Ovary (tissue), 9 donors: ENCODE results near the gene ADAMTSL5. TPM values are rescaled to one million over a fixed set of nuclear protein-coding genes. Genes with fewer than 3 reads are reported as not detected.
A peak's percentile ranks its signal among the peaks of the same experiment; 100 is the strongest.
"Not testable (repeated sequence)": the region's sequence is repeated elsewhere in the genome, so short reads cannot be mapped to it uniquely, and the experiment has no call there.

ENCODE experiments used
- DNase-seq, 5 donors: peaks; one replicate each; pipeline ENCODE4 v3.0.0-alpha.2; 2019 to 2020
- H3K27ac ChIP-seq, 2 donors: fragments of 200-600 bp; one replicate each; pipeline versions ENCODE4 v1.5.1 to v1.8.0; 2019 to 2022
- H3K27me3 ChIP-seq: fragments of 200-600 bp; one replicate; pipeline ENCODE4 v1.8.0; 2022
- H3K36me3 ChIP-seq: fragments of 200-600 bp; sonication (generic); one replicate; pipeline ENCODE4 v1.5.1; 2019
- H3K4me1 ChIP-seq: one replicate; pipeline ENCODE4 v1.8.1; 2013; ENCODE audit warnings: mild to moderate bottlenecking, moderate library complexity; ENCODE audit not compliant: insufficient read depth
- H3K4me3 ChIP-seq: fragments of 200-600 bp; sonication (generic); one replicate; pipeline ENCODE4 v1.5.1; 2017
- H3K9me3 ChIP-seq, 2 donors: fragments of 200-600 bp in 1 of 2; sonication (generic) in 1 of 2; one replicate each; pipeline versions ENCODE4 v1.5.1 to v1.8.1; 2013 to 2019; ENCODE audit warnings: mild to moderate bottlenecking in 1 of 2, moderate library complexity in 1 of 2
- CTCF ChIP-seq, 3 donors: fragments of 450-650 bp in 2 of 3; fragments of 200-600 bp in 1 of 3; IDR thresholded peaks; one replicate each; pipeline versions ENCODE4 v1.5.1 to v1.8.0; 2016 to 2022; ENCODE audit warnings: antibody characterized with exemption in 3 of 3, mild to moderate bottlenecking in 1 of 3
- EP300 ChIP-seq: sonication (generic); formaldehyde crosslinking; IDR thresholded peaks from one replicate; pipeline ENCODE4 v1.6.1; 2017; ENCODE audit warnings: antibody characterized with exemption
- POLR2A ChIP-seq: fragments of 450-650 bp; IDR thresholded peaks from one replicate; pipeline ENCODE4 v1.6.1; 2017; ENCODE audit warnings: antibody characterized with exemption, mild to moderate bottlenecking, moderate library complexity
- WGBS, 3 donors: extraction: QIAGEN DNeasy Blood & Tissue Kit in 1 of 3; methylation state at CpG; one replicate each; pipeline versions ENCODE4 v1.1.5 to v1.1.7; 2013 to 2017; 5-methylcytosine and 5-hydroxymethylcytosine counted together
- intact Hi-C, 4 donors: fragments of 100-400 bp; cut with DNase I; formaldehyde crosslinking; loops; one replicate each; pipeline versions ENCODE4 v1.11.0 to v1.15.1; 2022 to 2023
- polyA plus RNA-seq, 2 donors: library from polyadenylated mRNA; stranded (reverse); fragments of 200-250 nt in 1 of 2; fragments of 350-450 nt in 1 of 2; fragmentation: Illumina TruSeq in 1 of 2; extraction: RNeasy Lipid Tissue Mini Kit (QIAGEN cat#74804) in 1 of 2; gene quantifications; one replicate each; pipeline ENCODE4 v1.2.3, GENCODE V29; 2013 to 2014
- total RNA-seq, 7 donors: library from RNA; depleted of rRNA in 2 of 7; stranded (reverse); fragments of >200 nt in 2 of 7; fragmentation: NEBNext Ultra II Directional in 3 of 7; extraction: Animal tissue kit (Norgen Biotek cat#: 25700) in 3 of 7; gene quantifications; one replicate each; pipeline versions ENCODE4 v1.1.0 to v1.2.4, GENCODE V29; 2016 to 2023
- donor health status: DM: no; HTN: no; CAD: no; lungs with moderate emphysema.
- donor health status: DM: no; HTN: no; CAD: no.
- donor health status: Bipolar disorder and iron deficiency.
- donor health status: DM: yes; HTN: yes; CAD: no.
- donor health status: DM: no; HTN: no; CAD: no.
- donor health status: DM: yes; HTN: yes; CAD: no.

The ADAMTSL5 gene
- total and polyA plus RNA-seq, 9 donors, result 0.19 to 7.5 (median 2.0) TPM; not detected in 1

GRCh38 chr19:1531587-1531986 lies 18.8 kb upstream of the ADAMTSL5 start:
- Histone ChIP-seq H3K27me3 (no peaks in the 10 kb centered on the region), H3K4me1 (no peaks in the 10 kb centered on the region), H3K4me3 (no peak overlapping the region), H3K9me3 (no peaks in the 10 kb centered on the region), H3K27ac (no peak overlapping the region), H3K36me3 (no peaks in the 10 kb centered on the region)
- TF ChIP-seq CTCF (IDR thresholded peaks at IDR 0.05), result no peak
- intact Hi-C loops, result no loop called here
- no peak for DNase-seq
- 81 to 94% (median 88%) methylated on average over 11 of the region's 11 CpGs for WGBS, 3 donors

- H3K36me3 ChIP-seq, H3K4me3 ChIP-seq, H3K9me3 ChIP-seq, H3K27me3 ChIP-seq, DNase-seq, H3K27ac ChIP-seq, H3K4me1 ChIP-seq, intact Hi-C loops: not testable (repeated sequence)
- WGBS, 3 donors, result 91 to 97% (median 96%) methylated on average over 11 of the region's 11 CpGs
Observed at GRCh38 chr19:1530856-1531255, 18.0 kb upstream of the ADAMTSL5 start.

- WGBS, 3 donors, result 82 to 84% (median 83%) methylated on average over 16 of the region's 16 CpGs
- H3K27me3 ChIP-seq, result no peaks in the 10 kb centered on the region
- intact Hi-C loops, result no loop called here
- DNase-seq, result no peak
- no peak for TF ChIP-seq POLR2A
- no peak for TF ChIP-seq CTCF (IDR thresholded peaks at IDR 0.05)
- no peak for TF ChIP-seq EP300
- H3K36me3 ChIP-seq, result no peaks in the 10 kb centered on the region
- no peaks in the 10 kb centered on the region for H3K9me3 ChIP-seq
- peaks cover under 1% of the 10 kb centered on the region for H3K4me1 ChIP-seq
- no peak overlapping the region for H3K4me3 ChIP-seq
- no peak overlapping the region for H3K27ac ChIP-seq
Observed at GRCh38 chr19:1529430-1529816, 16.6 kb upstream of the ADAMTSL5 start.

- H3K4me1 ChIP-seq, result peaks cover 3% of the 10 kb centered on the region
- TF ChIP-seq POLR2A (no peak), EP300 (no peak), CTCF (IDR thresholded peaks at IDR 0.05) (no peak)
- H3K9me3 ChIP-seq, result no peaks in the 10 kb centered on the region
- no peaks in the 10 kb centered on the region for H3K27me3 ChIP-seq
- DNase-seq, result peak in 1 of 5 donors; percentile 19
- H3K36me3 ChIP-seq, result no peaks in the 10 kb centered on the region
- intact Hi-C loops, result no loop called here
- no peak overlapping the region for H3K27ac ChIP-seq
- WGBS, 3 donors, result 75 to 86% (median 81%) methylated on average over 21 to 23 of the region's 23 CpGs
- no peak overlapping the region for H3K4me3 ChIP-seq
Observed at GRCh38 chr19:1528596-1529429, 16.0 kb upstream of the ADAMTSL5 start.

- no peak for TF ChIP-seq EP300
- no peak for TF ChIP-seq CTCF (IDR thresholded peaks at IDR 0.05)
- no peak for TF ChIP-seq POLR2A
- Histone ChIP-seq H3K9me3 (no peaks in the 10 kb centered on the region), H3K36me3 (no peaks in the 10 kb centered on the region), H3K4me1 (peaks cover 3% of the 10 kb centered on the region), H3K27me3 (no peaks in the 10 kb centered on the region), H3K4me3 (no peak overlapping the region), H3K27ac (no peak overlapping the region)
- intact Hi-C loops, result no loop called here
- no peak for DNase-seq
- 77 to 80% (median 77%) methylated on average over 26 to 27 of the region's 27 CpGs for WGBS, 3 donors
Observed at GRCh38 chr19:1527650-1528309, 15.0 kb upstream of the ADAMTSL5 start.
